ENCODE results near the gene INSM1. TPM values are rescaled to one million over a fixed set of nuclear protein-coding genes. Genes with fewer than 3 reads are reported as not detected.
"Not testable (repeated sequence)": the region's sequence is repeated elsewhere in the genome, so short reads cannot be mapped to it uniquely, and the experiment has no call there.

INSM1 gene
- total RNA-seq (2014; rRNA removed), result not detected in 2 replicates
- not detected for polyA plus RNA-seq (2012)

GRCh38 chr20:20367575-20368417 lies at the start of gene INSM1:
INSM1 (plus strand) TSS chr20:20368104; CDS start chr20:20368268, 164 bp downstream.
- no peak for DNase-seq (ENCODE audit: low read depth)

GRCh38 chr20:20318365-20319161 lies 49.3 kb upstream of the INSM1 start:
- no peak for DNase-seq (ENCODE audit: low read depth)

GRCh38 chr20:20321134-20321533 lies 46.8 kb upstream of the INSM1 start:
- no peak for DNase-seq (ENCODE audit: low read depth)

- no peak for DNase-seq (ENCODE audit: low read depth)
These were observed 46.0 kb upstream of the INSM1 start for GRCh38 chr20:20321917-20322316.

- no peak for DNase-seq (ENCODE audit: low read depth)
These were observed 45.0 kb upstream of the INSM1 start for GRCh38 chr20:20322912-20323311.

- DNase-seq (ENCODE audit: low read depth), result peak; percentile 37
These were observed 40.2 kb upstream of the INSM1 start for GRCh38 chr20:20327746-20328145.

- no peak for DNase-seq (ENCODE audit: low read depth)
These were observed 38.3 kb upstream of the INSM1 start for GRCh38 chr20:20329564-20329963.

- no peak for DNase-seq (ENCODE audit: low read depth)
These were observed 36.7 kb upstream of the INSM1 start for GRCh38 chr20:20331156-20331555.

GRCh38 chr20:20331817-20332216 lies 36.1 kb upstream of the INSM1 start:
- no peak for DNase-seq (ENCODE audit: low read depth)

- DNase-seq (ENCODE audit: low read depth), result no peak
These were observed 34.0 kb upstream of the INSM1 start for GRCh38 chr20:20333866-20334265.

- DNase-seq (ENCODE audit: low read depth), result no peak
These were observed 33.4 kb upstream of the INSM1 start for GRCh38 chr20:20334489-20334888.

- DNase-seq (ENCODE audit: low read depth), result no peak
These were observed 29.7 kb upstream of the INSM1 start for GRCh38 chr20:20338133-20338730.

GRCh38 chr20:20340443-20340842 lies 27.5 kb upstream of the INSM1 start:
- DNase-seq (ENCODE audit: low read depth), result no peak

GRCh38 chr20:20341371-20341770 lies 26.5 kb upstream of the INSM1 start:
- DNase-seq (ENCODE audit: low read depth), result no peak

GRCh38 chr20:20342066-20342465 lies 25.8 kb upstream of the INSM1 start:
- no peak for DNase-seq (ENCODE audit: low read depth)

- no peak for DNase-seq (ENCODE audit: low read depth)
These were observed 24.0 kb upstream of the INSM1 start for GRCh38 chr20:20343932-20344331.

- no peak for DNase-seq (ENCODE audit: low read depth)
These were observed 23.4 kb upstream of the INSM1 start for GRCh38 chr20:20344476-20344875.

- no peak for DNase-seq (ENCODE audit: low read depth)
These were observed 14.3 kb upstream of the INSM1 start for GRCh38 chr20:20353576-20353975.

GRCh38 chr20:20355503-20355902 lies 12.4 kb upstream of the INSM1 start:
- not testable (repeated sequence) for DNase-seq (ENCODE audit: low read depth)

- DNase-seq (ENCODE audit: low read depth), result no peak
These were observed 9.1 kb upstream of the INSM1 start for GRCh38 chr20:20358801-20359200.

GRCh38 chr20:20359628-20360027 lies 8.3 kb upstream of the INSM1 start:
- DNase-seq (ENCODE audit: low read depth), result no peak

- DNase-seq (ENCODE audit: low read depth), result peak; percentile 58
These were observed 7.4 kb upstream of the INSM1 start for GRCh38 chr20:20360464-20360863.
